Breast epithelium (tissue), 4 donors: Measurements from ENCODE around the gene ELF3. TPM values are rescaled to one million over a fixed set of nuclear protein-coding genes. Genes with fewer than 3 reads are reported as not detected.

ENCODE experiments used
- DNase-seq, 2 donors: peaks; one replicate each; pipeline ENCODE4 v3.0.0-alpha.2; 2019; ENCODE audit warnings: low spot score in 2 of 2
- H3K27ac ChIP-seq, 2 donors: fragments of 200-600 bp; sonication (generic) in 1 of 2; one replicate each; pipeline ENCODE4 v1.5.1; 2016 to 2019; ENCODE audit warnings: mild to moderate bottlenecking in 1 of 2
- H3K27me3 ChIP-seq, 2 donors: fragments of 200-600 bp; sonication (generic) in 1 of 2; one replicate each; pipeline versions ENCODE4 v1.5.1 to v1.6.0; 2017 to 2019; ENCODE audit warnings: control low read depth in 1 of 2, mild to moderate bottlenecking in 1 of 2
- H3K36me3 ChIP-seq: fragments of 200-600 bp; one replicate; pipeline ENCODE4 v1.5.1; 2019
- H3K4me1 ChIP-seq, 2 donors: fragments of 200-600 bp; sonication (generic); one replicate each; pipeline ENCODE4 v1.5.1; 2016 to 2019; ENCODE audit warnings: control low read depth in 1 of 2
- H3K4me3 ChIP-seq, 3 donors: fragments of 200-600 bp; sonication (generic); 1 replicate in 2 of 3; 2 replicates in 1 of 3; pipeline ENCODE4 v1.5.1; 2016 to 2019; ENCODE audit warnings: mild to moderate bottlenecking in 3 of 3, moderate library complexity in 2 of 3
- H3K9me3 ChIP-seq, 2 donors: fragments of 200-600 bp; sonication (generic) in 1 of 2; one replicate each; pipeline ENCODE4 v1.5.1; 2016 to 2019; ENCODE audit warnings: control low read depth in 1 of 2
- POLR2A ChIP-seq: fragments of 450-650 bp; IDR thresholded peaks from one replicate; pipeline ENCODE4 v1.6.1; 2016; ENCODE audit warnings: antibody characterized with exemption, mild to moderate bottlenecking, moderate library complexity
- POLR2AphosphoS5 ChIP-seq, 3 donors: sonication (generic); formaldehyde crosslinking; IDR thresholded peaks; one replicate each; pipeline ENCODE4 v1.6.1; 2017; ENCODE audit warnings: antibody characterized with exemption in 3 of 3
- intact Hi-C: fragments of 100-400 bp; cut with DNase I; formaldehyde crosslinking; loops from one replicate; pipeline ENCODE4 v1.15.1; 2023; ENCODE audit warnings: low total_unique reads
- total RNA-seq, 3 donors: library from RNA; depleted of rRNA; stranded (reverse); fragments of >200 nt; gene quantifications; one replicate each; pipeline ENCODE4 v1.1.0, GENCODE V29; 2016
- TF ChIP-seq, protein P1 (sequence below), 3 donors: fragments of 450-650 bp; IDR thresholded peaks; one replicate each; pipeline ENCODE4 v1.5.1; 2016 to 2017; ENCODE audit warnings: antibody characterized with exemption in 3 of 3, mild to moderate bottlenecking in 3 of 3, moderate library complexity in 3 of 3

The ELF3 gene
- total RNA-seq, 3 donors from 2014 or later, result 1.3 to 1,061 (median 367) TPM

DNA sequence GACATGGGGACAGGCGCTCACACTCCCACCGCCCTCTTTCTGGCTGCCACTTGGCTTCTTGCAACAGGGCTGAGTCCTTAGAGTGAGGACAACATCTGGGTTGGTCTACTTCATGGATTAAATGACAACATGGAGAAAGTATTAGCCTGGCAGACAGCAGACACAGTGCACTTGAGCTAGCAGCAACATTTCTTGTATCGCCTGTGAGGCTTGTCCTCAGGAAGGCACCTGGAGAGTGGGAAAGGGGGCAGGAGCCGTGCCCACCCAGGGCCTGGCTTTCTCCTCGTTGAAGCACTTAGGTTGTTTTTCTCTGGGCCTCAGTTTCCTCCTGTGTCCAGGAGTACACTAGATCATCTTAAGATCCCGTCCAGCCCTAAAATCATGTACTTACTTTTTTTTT is 3.7 kb downstream of the ELF3 start:
- intact Hi-C loops, result no loop called here
- Histone ChIP-seq H3K27ac (peak overlapping the region; percentile 92 to 96), H3K27me3 (no peaks in the 10 kb centered on the region), H3K4me3 (peak overlapping the region in 2 of 3 donors; percentile 67 to 71), H3K36me3 (no peaks in the 10 kb centered on the region), H3K4me1 (peaks cover 0 to 2% of the 10 kb centered on the region in 2 donors), H3K9me3 (no peaks in the 10 kb centered on the region)
- DNase-seq, result no peak
- TF ChIP-seq POLR2A, result no peak
- TF ChIP-seq, protein P1, sequence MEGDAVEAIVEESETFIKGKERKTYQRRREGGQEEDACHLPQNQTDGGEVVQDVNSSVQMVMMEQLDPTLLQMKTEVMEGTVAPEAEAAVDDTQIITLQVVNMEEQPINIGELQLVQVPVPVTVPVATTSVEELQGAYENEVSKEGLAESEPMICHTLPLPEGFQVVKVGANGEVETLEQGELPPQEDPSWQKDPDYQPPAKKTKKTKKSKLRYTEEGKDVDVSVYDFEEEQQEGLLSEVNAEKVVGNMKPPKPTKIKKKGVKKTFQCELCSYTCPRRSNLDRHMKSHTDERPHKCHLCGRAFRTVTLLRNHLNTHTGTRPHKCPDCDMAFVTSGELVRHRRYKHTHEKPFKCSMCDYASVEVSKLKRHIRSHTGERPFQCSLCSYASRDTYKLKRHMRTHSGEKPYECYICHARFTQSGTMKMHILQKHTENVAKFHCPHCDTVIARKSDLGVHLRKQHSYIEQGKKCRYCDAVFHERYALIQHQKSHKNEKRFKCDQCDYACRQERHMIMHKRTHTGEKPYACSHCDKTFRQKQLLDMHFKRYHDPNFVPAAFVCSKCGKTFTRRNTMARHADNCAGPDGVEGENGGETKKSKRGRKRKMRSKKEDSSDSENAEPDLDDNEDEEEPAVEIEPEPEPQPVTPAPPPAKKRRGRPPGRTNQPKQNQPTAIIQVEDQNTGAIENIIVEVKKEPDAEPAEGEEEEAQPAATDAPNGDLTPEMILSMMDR (IDR thresholded peaks at IDR 0.05), result no peak
- TF ChIP-seq POLR2AphosphoS5 (IDR thresholded peaks at IDR 0.05), result peak in 1 of 3 donors; percentile 15

DNA sequence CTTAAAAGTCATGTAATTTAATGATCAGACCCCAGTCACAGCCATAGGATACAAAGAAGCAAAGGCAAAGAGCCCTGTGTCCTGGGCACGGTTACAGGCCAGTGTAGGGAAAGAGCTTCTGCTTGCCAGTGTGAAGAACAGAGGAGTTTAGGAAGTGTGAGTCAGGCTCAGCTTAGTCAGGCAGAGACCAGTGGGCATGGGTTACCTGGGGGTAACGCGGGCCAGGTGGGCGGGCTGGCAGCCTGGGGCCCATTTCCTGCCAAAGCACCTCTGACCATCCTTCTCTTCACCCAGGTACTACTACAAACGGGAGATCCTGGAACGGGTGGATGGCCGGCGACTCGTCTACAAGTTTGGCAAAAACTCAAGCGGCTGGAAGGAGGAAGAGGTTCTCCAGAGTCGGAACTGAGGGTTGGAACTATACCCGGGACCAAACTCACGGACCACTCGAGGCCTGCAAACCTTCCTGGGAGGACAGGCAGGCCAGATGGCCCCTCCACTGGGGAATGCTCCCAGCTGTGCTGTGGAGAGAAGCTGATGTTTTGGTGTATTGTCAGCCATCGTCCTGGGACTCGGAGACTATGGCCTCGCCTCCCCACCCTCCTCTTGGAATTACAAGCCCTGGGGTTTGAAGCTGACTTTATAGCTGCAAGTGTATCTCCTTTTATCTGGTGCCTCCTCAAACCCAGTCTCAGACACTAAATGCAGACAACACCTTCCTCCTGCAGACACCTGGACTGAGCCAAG is 4.7 kb downstream of the ELF3 start:
- H3K27ac ChIP-seq, result peak overlapping the region; percentile 70 to 96
- no peak for DNase-seq
- intact Hi-C loops, result no loop called here

DNA sequence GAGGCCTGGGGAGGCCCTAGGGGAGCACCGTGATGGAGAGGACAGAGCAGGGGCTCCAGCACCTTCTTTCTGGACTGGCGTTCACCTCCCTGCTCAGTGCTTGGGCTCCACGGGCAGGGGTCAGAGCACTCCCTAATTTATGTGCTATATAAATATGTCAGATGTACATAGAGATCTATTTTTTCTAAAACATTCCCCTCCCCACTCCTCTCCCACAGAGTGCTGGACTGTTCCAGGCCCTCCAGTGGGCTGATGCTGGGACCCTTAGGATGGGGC is 5.2 kb downstream of the ELF3 start:
- Histone ChIP-seq H3K4me3 (peak overlapping the region in 2 of 3 donors; percentile 67 to 71), H3K36me3 (no peaks in the 10 kb centered on the region), H3K9me3 (no peaks in the 10 kb centered on the region), H3K27ac (peak overlapping the region; percentile 70 to 96), H3K27me3 (no peaks in the 10 kb centered on the region), H3K4me1 (peaks cover 0 to 3% of the 10 kb centered on the region in 2 donors)
- no peak for DNase-seq
- intact Hi-C loops, result no loop called here
- TF ChIP-seq, protein P1 (IDR thresholded peaks at IDR 0.05), result no peak
- no peak for TF ChIP-seq POLR2AphosphoS5 (IDR thresholded peaks at IDR 0.05)
- no peak for TF ChIP-seq POLR2A

More for the DNA sequence above, 4.7 kb downstream of the ELF3 start:
- Histone ChIP-seq H3K36me3 (no peaks in the 10 kb centered on the region), H3K27me3 (no peaks in the 10 kb centered on the region), H3K4me1 (peaks cover 0 to 3% of the 10 kb centered on the region in 2 donors), H3K9me3 (no peaks in the 10 kb centered on the region), H3K4me3 (peak overlapping the region in 2 of 3 donors; percentile 67 to 71)
- no peak for TF ChIP-seq POLR2A
- TF ChIP-seq, protein P1 (IDR thresholded peaks at IDR 0.05), result peak in 1 of 3 donors; percentile 4
- peak in 1 of 3 donors; percentile 79 for TF ChIP-seq POLR2AphosphoS5 (IDR thresholded peaks at IDR 0.05)

DNA sequence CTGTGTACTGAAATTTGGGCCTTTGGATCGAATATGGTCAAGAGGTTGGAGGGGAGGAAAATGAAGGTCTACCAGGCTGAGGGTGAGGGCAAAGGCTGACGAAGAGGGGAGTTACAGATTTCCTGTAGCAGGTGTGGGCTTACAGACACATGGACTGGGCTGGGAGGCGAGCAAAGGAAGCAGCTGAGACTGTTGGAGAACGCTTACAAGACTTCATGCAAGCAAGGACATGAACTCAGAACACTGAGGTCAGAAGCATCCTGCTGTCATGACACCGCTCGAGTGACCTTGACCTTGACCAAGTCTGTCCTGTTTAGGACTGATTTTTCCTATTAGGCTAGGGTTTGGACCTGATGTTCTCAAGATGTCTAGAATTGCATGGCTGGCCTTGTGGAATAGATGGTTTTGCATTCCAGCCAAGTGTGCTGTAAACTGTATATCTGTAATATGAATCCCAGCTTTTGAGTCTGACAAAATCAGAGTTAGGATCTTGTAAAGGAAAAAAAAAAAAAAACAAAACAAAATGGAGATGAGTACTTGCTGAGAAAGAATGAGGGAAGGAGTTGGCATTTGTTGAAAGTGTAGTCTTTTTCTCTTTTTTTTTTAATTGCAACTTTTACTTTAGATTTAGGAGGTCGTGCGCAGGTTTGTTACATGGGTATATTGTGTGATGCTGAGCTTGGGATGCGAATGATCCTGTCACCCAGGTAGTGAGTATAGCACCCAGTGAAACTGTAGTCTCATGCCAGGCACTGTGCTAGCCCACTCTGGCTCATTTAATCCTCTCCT is 5.8 kb downstream of the ELF3 start:
- intact Hi-C loops, result no loop called here
- peak in 1 of 2 donors; percentile 40 for DNase-seq
- H3K36me3 ChIP-seq, result no peaks in the 10 kb centered on the region
- H3K4me3 ChIP-seq, result peak overlapping the region in 2 of 3 donors; percentile 67 to 71
- H3K9me3 ChIP-seq, result no peaks in the 10 kb centered on the region
- H3K4me1 ChIP-seq, result peaks cover 0 to 3% of the 10 kb centered on the region in 2 donors
- TF ChIP-seq, protein P1 (IDR thresholded peaks at IDR 0.05), result no peak
- peak; percentile 11 to 67 (median 52) for TF ChIP-seq POLR2AphosphoS5 (IDR thresholded peaks at IDR 0.05)
- peak overlapping the region; percentile 87 to 96 for H3K27ac ChIP-seq
- no peaks in the 10 kb centered on the region for H3K27me3 ChIP-seq
